Stimulated activated CD8-positive, alpha-beta memory T cell treated with anti-CD3 and anti-CD28 coated beads, Interleukin-4, amount 100 ng/mL, for 4 hours (primary cell): Measurements from ENCODE around the gene TMC1.
"Not testable (repeated sequence)": the region's sequence is repeated elsewhere in the genome, so short reads cannot be mapped to it uniquely, and the experiment has no call there.

Experiments
- DNase-seq, 2 donors: peaks; one replicate each; pipeline ENCODE4 v3.0.0-alpha.2; 2020; ENCODE audit warnings: low read depth in 2 of 2, low spot score in 1 of 2

TMC1 gene

DNA sequence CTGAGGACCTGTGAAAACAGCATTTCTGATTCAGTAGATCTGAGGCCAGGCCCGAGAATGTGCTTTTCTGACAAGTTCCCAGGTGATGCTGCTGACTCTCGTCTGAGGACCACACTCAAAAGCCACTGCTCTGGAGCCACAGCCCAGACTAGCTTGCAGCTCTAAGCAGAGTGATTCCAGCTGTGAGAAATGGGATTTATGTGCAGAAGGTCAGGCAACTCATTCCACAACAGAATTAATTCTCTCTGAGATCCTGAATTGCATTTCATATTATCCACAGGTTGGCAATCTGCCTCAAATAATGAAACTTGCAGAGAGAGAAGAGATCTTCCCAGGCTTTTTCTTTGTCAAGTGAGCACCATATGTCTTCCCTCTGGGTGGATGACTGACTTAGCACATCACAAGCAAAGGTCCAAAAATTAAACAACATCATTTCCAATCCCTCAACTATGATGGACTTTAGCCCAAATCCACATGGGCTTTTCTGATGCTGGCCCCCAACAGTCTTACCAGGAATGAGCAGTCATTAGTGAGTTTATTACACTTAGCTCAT lies 291.2 kb downstream of the TMC1 start:
- DNase-seq: no peak

DNA sequence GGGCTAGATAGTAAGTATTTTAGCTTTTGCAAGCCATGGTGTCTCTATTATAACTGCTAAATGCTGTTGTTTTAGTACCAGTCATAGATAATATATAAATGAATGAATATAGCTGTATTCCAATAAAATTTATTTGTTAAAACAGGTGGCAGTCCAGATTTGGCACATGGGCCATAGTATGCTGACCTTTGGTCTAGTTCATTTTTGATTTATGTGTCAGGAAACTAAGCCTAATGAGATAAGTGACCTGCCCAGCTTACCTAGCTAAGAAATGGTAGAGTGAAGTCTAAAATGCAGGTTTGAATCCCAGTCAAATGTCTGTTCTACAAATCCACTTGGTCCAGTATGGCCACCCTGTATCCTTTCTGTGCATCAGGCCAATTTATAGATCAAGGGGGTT lies 292.1 kb downstream of the TMC1 start:
- no peak for DNase-seq

DNA sequence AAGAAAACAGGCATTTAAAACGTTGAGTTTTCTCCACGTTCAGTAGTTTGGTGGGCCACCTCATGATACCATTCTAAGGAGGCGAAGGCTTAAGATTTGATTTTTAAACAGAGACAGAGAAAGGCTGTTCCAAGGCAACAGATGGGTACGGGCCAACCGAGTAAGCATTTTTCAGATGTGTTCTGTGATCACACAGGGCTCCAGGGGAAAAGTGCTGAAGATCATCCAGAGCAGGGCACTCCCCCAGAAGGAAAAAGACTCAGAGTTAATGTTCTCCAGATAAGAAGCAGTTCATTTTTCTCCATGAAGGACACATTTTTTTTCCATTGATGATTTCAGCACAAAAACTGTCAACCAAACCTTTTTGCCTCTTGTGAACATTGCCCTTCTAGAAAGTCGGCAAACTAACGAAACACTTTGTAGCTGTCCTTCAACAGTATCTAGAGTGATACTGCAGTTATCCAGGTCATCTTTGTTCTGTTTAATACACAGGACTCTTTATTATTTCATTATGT lies 292.7 kb downstream of the TMC1 start:
- no peak for DNase-seq

DNA sequence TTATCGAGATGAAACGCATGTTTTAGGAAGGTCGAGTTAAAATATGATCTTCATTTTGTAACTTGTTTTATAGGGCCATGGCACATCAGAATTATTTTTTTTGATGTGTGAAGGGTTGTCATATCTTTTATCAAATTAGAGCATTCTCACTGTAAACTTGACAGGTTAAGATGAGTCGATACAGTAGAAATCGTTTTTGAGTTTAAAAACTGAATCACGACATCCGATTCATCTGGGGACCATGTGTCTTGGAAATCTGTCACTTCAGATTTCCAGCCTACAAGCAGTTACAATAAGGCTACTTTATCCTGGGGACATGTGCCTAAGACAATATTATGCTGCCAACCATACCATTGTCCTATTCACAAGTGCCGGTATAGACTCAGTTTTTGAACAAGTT lies 295.3 kb downstream of the TMC1 start:
- no peak for DNase-seq

DNA sequence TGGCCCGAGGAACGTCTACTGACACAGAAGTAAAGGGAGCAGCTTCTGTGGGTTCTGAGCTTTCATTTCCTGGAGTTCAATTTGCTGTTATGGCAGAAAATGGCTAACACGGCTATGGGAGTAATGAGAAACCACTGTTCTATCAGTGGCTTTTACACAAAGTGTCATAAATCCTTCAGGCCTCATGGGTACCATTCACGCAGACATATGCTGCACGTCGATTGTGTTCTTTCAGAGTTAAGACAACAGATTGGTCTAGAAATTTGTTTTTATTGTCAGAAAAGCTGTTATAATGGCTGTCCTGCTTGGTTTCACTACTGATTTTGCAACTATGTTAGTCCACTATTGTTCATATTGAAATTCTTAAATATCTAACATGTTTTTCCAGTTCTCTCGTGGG lies 296.0 kb downstream of the TMC1 start:
- no peak for DNase-seq

DNA sequence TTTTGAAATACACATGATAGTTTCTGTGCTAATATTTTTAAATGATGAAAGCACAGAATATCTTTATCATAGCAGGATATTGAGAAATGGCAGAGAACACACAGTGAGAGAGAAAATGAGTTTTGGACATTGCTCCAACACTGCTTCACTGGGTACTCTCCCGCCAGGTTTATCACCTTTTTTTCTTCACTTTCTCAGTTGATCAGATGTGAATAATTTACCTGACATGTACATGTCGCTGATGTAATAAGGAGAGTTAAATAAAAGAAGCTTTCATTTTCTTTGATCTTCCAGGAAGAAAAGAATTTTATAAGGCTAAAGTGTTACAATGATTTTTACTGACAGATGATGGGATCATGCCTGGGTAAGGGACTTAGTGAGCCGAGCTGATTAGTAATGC lies 297.0 kb downstream of the TMC1 start:
- no peak for DNase-seq

DNA sequence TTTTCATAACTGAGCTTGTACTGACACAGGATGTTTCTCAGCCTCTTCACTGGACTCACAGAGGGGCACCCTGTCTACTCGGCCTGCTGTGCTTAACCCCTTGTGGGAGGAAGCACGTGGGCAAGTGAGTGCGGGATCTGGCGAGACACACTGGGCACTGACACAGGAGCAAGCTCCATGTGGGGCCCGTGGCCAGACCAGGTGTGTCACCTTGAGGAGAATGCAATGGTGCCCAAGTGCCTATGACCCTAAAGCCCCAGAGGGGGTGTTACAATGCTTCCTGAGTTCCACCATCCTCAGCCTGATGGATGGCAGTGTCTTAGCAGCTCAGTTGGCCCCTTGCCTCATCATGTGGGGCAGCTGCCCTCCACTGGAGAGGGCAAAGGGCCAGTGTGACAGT lies 302.6 kb downstream of the TMC1 start:
- no peak for DNase-seq

DNA sequence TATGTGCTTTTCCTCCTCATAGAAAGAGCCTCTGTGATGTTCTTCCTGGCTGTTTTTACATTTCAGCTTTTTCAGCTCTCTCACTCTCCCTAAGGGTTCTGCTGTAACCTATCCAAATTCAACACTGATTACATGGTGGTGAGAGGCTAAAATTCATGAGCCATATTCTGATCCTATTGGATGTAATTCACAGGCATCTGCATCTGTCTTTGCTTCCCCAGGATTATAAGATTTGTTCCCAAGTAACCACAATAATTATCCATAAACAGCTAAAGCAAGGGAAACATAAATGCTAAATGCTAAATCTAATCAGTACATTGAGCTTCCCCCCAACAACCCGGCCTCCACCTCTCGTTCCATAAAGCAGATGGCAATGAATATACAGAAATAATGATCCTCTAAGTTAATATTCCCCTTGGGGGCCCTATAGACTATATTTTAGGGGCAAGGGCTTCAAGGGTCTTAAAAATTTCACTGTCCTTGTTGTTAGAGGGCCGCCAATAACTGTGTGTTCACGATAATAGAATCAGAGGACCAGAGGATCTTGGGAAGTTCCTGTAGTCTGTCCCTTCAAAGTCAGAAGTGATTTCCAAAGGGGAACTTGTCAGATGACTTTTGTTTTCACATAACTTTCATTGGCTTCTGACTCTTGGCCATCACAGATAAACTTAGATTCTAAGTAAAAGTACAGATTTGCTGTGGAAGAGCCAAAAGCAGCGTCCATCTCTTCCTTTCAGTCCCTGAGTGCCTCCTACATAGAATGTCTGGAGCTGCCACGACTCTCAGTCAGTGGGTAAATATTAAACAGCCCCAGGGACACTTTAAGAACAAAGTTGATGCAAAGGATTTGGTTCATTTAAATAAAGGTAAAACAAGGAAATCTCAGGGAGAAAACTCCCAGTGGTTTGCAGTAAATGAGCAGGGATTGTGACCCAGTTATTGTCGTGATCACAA lies 305.9 kb downstream of the TMC1 start:
- no peak for DNase-seq

DNA sequence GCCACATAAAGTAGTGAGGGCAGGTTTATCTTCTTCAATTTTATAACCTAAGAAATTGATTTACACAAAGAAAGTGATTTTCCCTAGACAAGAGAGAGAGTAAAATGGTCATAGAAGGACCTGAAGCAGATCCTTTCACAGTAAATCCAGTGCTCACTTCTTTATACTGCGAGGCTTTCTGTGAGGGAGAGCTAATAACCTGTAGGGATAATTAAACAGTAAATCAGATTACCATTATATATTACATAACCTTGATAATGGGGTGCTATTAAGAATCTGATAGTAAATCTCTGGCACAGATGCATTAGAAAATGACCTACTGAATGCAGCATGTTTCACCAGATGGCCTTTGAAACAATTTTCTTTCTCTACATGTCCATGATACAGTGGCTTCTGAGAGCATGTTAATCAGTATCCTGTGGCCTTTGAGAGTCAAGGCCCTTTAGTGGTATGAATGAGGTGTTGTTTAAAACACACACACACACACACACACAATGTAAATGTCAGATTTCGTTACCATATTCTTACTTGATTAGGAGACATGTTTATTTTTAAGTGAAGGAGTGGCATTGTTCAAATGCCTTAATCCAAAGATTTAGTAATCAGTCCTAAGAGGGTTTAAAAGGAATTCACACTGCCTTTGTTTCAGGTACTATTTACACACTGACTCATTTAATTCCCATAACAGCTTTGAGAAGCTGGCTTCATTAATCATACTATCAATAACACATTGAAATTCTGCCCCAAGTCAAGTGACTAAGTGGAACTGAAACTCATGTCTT lies 306.7 kb downstream of the TMC1 start:
- no peak for DNase-seq

DNA sequence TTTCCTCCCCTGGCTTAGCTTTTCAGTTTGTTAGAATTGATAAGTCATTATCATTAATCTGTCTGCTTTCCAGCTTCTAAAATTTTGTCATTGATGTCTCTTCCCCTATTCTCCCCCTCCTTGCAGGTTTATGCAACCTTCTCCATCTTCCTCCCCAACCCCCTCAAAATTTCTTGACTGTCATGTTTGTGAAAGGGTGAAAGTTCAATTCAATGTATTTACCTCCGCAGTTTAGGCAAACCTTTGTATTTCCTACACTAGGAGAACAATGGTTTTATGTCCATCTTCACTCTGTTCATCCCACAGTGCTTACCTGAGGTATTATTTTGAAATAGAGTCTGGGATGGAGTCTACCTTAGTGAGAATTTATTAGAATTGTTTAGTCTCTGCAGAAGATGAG lies 313.6 kb downstream of the TMC1 start:
- DNase-seq: no peak

DNA sequence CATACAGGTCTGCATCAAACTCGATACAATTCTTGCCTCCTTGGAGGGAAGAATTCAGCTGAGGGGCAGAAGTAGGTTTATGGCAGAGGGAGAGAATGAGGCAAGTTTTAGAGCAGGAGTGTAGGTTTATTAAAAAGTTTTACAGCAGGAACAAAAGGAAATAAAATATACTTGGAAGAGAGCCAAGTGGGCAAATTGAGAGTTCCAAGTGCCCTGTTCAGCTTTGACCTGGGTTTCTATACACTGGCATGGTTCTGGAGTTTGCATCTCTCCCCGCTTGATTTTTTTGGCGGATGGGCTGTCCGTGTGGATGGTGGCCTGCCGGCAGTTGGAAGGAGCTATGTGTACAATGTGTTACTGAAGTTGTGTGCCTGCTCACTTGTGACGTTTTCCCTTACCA lies 315.4 kb downstream of the TMC1 start:
- no peak for DNase-seq

DNA sequence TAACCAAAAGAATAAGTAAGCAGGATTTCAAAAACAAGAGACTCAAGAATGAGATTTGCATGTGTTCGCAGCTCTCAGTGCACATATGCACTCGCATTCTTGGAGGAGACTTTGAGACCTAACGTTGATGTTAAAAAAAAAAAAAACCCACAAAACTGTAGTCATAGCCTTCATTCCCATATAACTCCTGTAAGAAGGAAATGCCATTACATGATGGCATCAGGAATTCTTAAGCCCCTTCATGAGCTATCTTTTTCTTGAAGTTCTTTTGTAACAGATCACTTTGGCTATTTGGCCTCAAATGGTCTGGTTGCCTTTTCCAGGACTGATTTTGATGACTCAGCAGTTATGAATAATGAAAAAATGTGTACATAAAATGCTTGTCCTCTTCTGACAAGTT lies 317.7 kb downstream of the TMC1 start:
- DNase-seq: no peak

DNA sequence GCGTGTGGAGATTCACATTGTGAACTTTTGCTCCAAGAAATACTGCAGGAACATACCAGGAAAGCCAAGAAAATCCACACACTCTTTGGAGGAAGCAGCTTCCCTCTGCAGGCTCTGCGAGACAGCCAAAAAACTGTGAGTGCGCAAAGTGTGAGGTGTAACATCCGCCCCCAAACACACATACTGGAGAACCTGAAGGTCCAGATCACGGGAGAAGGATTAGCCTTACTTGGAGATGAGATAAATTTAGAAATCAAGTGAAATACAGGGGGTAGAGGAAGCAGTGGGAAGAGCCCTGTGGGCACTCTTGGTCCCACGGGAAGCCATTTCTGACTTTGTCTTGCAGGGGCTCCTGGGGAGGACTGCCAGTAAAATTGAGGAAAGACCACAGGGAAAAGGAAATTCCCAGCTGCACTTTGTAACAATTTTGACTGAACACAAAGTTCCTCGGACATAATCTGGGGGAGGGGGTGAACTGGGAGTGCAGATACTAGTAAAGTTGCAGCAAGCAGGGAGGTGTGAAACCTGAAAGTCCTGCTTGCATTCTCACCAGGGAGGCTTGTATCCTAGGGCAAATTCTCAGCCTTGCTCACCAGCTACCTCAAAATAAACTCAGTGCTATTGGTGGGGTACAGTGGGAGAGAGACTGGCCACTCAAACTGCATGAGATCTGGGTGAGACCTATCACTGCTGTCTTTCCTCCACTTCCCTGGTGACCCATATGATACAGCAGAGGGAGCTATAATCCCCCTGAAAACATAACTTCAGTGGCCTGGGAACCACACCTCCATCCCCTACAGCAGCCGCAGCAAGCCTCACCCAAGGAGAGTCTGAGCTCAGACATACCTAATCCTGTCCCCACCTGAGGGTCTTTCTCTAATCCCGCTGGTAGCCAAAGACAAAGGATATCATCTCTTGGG lies 322.4 kb downstream of the TMC1 start:
- no peak for DNase-seq

DNA sequence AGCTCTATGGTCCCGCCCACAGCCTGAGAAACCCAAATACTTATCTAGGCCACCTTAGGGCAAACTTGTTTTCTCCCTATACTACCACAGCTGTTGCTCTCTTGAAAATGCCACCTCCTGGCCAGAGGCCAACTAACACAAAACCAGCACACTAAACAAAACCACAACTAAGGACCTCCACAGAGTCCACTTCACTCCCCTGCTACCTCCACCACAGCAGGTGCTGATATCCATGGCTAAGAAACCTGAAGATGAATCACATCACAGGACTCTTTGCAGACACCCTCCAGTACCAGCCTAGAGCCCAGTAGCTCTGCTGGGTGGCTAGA lies 323.0 kb downstream of the TMC1 start:
- DNase-seq: no peak

DNA sequence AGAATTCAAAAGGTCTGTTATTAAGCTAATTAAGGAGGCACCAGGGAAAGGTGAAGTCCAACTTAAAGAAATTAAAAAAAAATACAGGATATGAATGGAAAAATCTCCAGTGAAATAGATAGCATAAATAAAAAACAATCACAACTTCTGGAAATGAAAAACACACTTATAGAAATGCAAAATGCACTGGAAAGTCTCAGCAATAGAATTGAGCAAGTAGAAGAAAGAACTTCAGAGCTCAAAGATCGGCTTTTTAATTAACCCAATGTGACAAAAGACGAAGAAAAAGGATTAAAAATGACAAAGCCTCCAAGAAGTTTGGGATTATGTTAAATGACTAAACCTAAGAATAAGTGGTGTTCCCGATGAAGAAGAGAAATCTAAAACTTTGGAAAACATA lies 323.6 kb downstream of the TMC1 start:
- DNase-seq: not testable (repeated sequence)

DNA sequence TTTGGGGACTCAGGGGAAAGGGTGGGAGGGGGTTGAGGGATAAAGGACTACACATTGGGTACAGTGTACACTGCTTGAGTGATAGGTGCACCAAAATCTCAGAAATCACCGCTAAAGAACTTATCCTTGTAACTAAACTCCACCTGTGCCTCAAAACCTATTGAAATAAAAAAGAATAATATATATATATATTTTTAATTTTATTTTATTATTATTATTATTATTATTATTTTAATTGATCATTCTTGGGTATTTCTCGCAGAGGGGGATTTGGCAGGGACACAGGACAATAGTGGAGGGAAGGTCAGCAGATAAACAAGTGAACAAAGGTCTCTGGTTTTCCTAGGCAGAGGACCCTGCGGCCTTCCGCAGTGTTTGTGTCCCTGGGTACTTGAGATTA lies 328.8 kb downstream of the TMC1 start:
- not testable (repeated sequence) for DNase-seq

DNA sequence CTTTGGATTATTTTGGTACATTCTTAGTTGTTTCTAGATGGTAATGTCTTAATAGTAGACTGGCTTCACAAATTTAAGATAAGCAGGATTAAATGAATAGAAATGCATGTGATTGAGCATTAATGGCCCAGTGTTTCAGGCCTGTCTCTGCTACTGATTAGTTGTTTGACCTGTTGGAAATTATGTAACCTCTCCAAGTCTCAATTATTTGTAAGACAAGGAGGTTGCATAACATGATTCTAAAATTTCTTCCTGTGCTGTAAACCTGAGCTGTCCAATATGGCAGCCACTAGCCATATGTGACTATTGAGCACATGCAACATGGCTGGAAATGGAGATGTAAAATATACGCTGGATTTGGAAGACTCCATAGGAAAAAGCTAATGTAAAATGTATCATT lies 333.9 kb downstream of the TMC1 start:
- no peak for DNase-seq

DNA sequence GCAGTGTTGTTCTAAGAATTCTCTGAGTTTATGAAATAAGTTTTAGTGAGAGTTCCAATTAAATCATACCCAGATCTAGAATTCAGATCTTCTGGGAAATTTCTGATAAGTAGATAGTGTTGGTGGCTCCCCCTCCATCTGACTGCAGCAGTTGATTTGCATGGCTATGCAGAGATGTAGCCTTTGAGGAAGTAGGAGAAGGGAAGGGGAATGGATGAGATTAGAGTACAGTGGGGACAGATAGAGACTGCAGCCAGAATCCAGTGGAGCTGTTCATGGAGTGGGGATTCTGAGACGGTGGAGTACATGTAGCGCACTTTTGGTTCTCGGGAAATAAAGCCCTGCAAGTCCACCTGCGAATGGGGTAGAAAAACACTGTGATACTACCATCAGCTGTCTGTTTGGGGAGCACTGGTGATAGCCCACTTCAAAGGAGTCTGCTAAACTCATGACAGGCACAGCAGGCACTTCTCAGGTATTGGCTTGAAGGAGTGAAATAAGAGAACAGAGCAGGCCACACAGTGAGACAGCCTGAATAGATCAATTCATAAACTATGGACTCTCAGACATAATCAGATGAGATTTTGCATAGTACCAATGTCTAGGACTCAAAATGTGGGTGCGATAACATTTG lies 334.6 kb downstream of the TMC1 start:
- DNase-seq: no peak

DNA sequence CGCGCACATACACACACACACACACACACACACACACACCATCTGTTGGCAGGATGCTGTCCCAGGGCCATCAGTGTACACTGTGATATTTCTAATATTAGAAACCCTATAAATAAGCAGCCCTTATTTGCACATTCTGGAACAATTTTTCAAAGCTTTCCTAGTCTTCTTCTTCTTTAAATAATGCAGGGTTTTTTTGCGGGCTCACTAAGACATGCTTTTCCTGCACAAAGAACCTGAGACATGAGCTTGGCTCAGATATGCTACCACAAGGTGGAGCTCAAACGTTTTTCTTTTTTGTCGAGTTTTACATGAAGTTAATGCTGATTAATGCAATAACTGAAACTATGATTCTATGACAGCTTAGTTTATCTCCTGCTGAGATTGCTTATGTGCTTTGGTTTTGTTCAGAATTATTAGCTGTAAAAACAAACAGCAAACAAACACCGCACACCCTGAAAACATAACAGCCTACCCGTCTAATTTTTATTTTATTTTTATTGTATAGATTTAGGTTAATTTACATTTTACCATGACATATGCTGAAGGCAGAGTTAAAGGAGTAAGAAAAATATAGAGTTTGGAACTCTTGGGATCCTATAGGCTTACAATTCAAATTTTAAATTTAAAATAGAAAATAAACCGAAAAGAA lies 335.7 kb downstream of the TMC1 start:
- DNase-seq: no peak

DNA sequence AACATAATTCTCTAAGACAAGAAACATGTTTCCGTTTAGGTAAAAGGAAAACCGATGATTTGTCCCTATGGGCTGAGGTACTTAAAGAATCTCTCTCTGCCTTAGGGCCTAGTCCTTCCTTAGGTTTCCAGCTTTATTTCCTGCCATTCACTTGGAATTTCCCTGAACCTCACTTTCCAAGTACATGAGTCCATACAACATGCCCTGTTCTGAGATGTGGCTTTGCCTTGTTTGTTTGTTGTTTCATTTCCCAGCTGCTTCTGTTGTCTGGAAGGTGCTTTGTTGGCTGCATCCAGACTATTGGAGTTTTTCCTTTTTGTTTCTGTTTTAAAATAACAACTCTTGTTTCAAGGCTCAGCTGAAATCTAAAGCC lies 336.2 kb downstream of the TMC1 start:
- DNase-seq: no peak
